HT1080 (cell line): Measurements from ENCODE around the gene YES1. TPM values are rescaled to one million over a fixed set of nuclear protein-coding genes. Genes with fewer than 3 reads are reported as not detected.

Source experiments
- DNase-seq: peaks from one replicate; pipeline ENCODE4 v3.0.0-alpha.2; 2015; ENCODE audit warnings: low read depth
- polyA plus RNA-seq, 2 experiments: library from polyadenylated mRNA; depleted of rRNA; stranded (reverse); fragments of >200 nt; gene quantifications; 2 replicates each; pipeline ENCODE4 v1.2.3, GENCODE V29; 2015
- total RNA-seq: library from RNA; depleted of rRNA; stranded (reverse); fragments of >200 nt; shearing (Covaris generic); gene quantifications from 2 replicates; pipeline ENCODE4 v1.2.3, GENCODE V29; 2014; rRNA removed

Gene YES1
- 30.2 and 33.8 TPM in 2 replicates for total RNA-seq
- 59.8 and 71.7 TPM in 2 replicates for polyA plus RNA-seq (2015; cell fraction: cytosol; rRNA removed)
- 28.6 and 49.1 TPM in 2 replicates for polyA plus RNA-seq (2015; cell fraction: nucleus; rRNA removed)

- DNase-seq = peak; percentile 53
These were observed at the start of gene YES1 for GRCh38 chr18:811892-812375. YES1 (minus strand) TSS chr18:812242; CDS start chr18:756827, 55,415 bp downstream.

GRCh38 chr18:857986-858385 is 45.9 kb upstream of the YES1 start:
- no peak for DNase-seq

- DNase-seq = no peak
These were observed 41.4 kb upstream of the YES1 start for GRCh38 chr18:853471-853870.

- DNase-seq = no peak
These were observed 38.9 kb upstream of the YES1 start for GRCh38 chr18:850960-851359.

GRCh38 chr18:849021-849420 is 37.0 kb upstream of the YES1 start:
- no peak for DNase-seq

GRCh38 chr18:848062-848861 is 36.2 kb upstream of the YES1 start:
- no peak for DNase-seq

- DNase-seq = peak; percentile 84
These were observed 33.2 kb upstream of the YES1 start for GRCh38 chr18:845152-845819.

GRCh38 chr18:841647-842370 is 29.8 kb upstream of the YES1 start:
- no peak for DNase-seq

GRCh38 chr18:840516-840915 is 28.5 kb upstream of the YES1 start:
- DNase-seq = no peak

GRCh38 chr18:840023-840408 is 28.0 kb upstream of the YES1 start:
- no peak for DNase-seq

GRCh38 chr18:839224-840022 is 27.4 kb upstream of the YES1 start:
- peak; percentile 70 for DNase-seq

GRCh38 chr18:837922-838321 is 25.9 kb upstream of the YES1 start:
- no peak for DNase-seq

GRCh38 chr18:834082-834720 is 22.2 kb upstream of the YES1 start:
- DNase-seq = no peak

GRCh38 chr18:833197-833596 is 21.2 kb upstream of the YES1 start:
- DNase-seq = no peak

GRCh38 chr18:832085-832681 is 20.1 kb upstream of the YES1 start:
- no peak for DNase-seq

- peak; percentile 80 for DNase-seq
These were observed 18.4 kb upstream of the YES1 start for GRCh38 chr18:830315-830901.

- no peak for DNase-seq
These were observed 17.4 kb upstream of the YES1 start for GRCh38 chr18:829432-829831.

GRCh38 chr18:827093-827677 is 15.1 kb upstream of the YES1 start:
- DNase-seq = no peak

GRCh38 chr18:825891-826585 is 14.0 kb upstream of the YES1 start:
- no peak for DNase-seq
